AG04450 (cell line): Measurements from ENCODE around the gene PRRC2C. TPM values are rescaled to one million over a fixed set of nuclear protein-coding genes. Genes with fewer than 3 reads are reported as not detected.
"Not testable (repeated sequence)": the region's sequence is repeated elsewhere in the genome, so short reads cannot be mapped to it uniquely, and the experiment has no call there.

ENCODE experiments used
- CTCF ChIA-PET: fragments of 300-600, 350-600 bp; formaldehyde crosslinking; extraction: SDS; loops from one replicate; lab custom pipeline; 2022; ENCODE audit warnings: antibody characterized with exemption, inconsistent platforms; lab: Charles Lee
- POLR2A ChIA-PET: fragments of 350-600 bp; formaldehyde crosslinking; extraction: SDS; loops from one replicate; lab custom pipeline; 2021; ENCODE audit warnings: antibody characterized with exemption, inconsistent platforms; lab: Yijun Ruan, JAX
- DNase-seq: peaks from one replicate; pipeline ENCODE4 v3.0.0-alpha.2; 2011; ENCODE audit warnings: low read depth, low spot score
- H3K27ac ChIP-seq: one replicate; pipeline ENCODE4 v1.5.1; 2012; ENCODE audit warnings: low read depth, low read length, control low read depth
- H3K27me3 ChIP-seq: one replicate; pipeline ENCODE4 v1.6.0; 2012; ENCODE audit warnings: low read length; ENCODE audit not compliant: control insufficient read depth, insufficient read depth
- H3K4me3 ChIP-seq: 2 replicates; pipeline ENCODE4 v1.5.1; 2011; ENCODE audit warnings: mild to moderate bottlenecking, low read depth, low read length, control low read depth
- H3K9me3 ChIP-seq: 2 replicates; pipeline ENCODE4 v1.5.1; 2012; ENCODE audit warnings: low read length; ENCODE audit not compliant: control insufficient read depth, insufficient read depth
- CTCF ChIP-seq: IDR thresholded peaks from 2 replicates; pipeline ENCODE4 v1.5.1; 2011; ENCODE audit warnings: low read depth, low read length, control low read depth, inconsistent platforms
- polyA plus RNA-seq: library from polyadenylated mRNA; depleted of rRNA; stranded (reverse); fragments of >200 nt; gene quantifications from 2 replicates; pipeline ENCODE4 v1.2.3, GENCODE V29; 2011

PRRC2C gene
- polyA plus RNA-seq, 1 experiment: 66.4 TPM

GRCh38 chr1:171600862-171601261, 115.5 kb downstream of the PRRC2C start:
- H3K9me3 ChIP-seq: no peaks in the 10 kb centered on the region
- DNase-seq: no peak
- CTCF ChIA-PET: no interaction called here
- no peak overlapping the region for H3K27ac ChIP-seq
- no peaks in the 10 kb centered on the region for H3K27me3 ChIP-seq
- H3K4me3 ChIP-seq: no peak overlapping the region
- POLR2A ChIA-PET: no interaction called here
- no peak for TF ChIP-seq CTCF

- POLR2A ChIA-PET, DNase-seq, H3K27me3 ChIP-seq, H3K4me3 ChIP-seq, H3K27ac ChIP-seq, H3K9me3 ChIP-seq: not testable (repeated sequence)
- CTCF ChIA-PET: interaction anchor here (1.5 kb wide), 1 partner anchor 41 kb away, joined by 3 read pairs; no protein-coding TSS in a partner anchor
Observed at GRCh38 chr1:171603042-171603441, 117.7 kb downstream of the PRRC2C start.

- Histone ChIP-seq H3K27me3 (no peaks in the 10 kb centered on the region), H3K9me3 (no peaks in the 10 kb centered on the region), H3K4me3 (no peak overlapping the region), H3K27ac (no peak overlapping the region)
- DNase-seq: no peak
- ChIA-PET CTCF (interaction anchor here (1.1 to 1.4 kb wide), 2 partner anchors 23 to 38 kb away, joined by 3 to 6 read pairs; no protein-coding TSS in a partner anchor), POLR2A (no interaction called here)
- no peak for TF ChIP-seq CTCF
Observed at GRCh38 chr1:171606402-171606941, 121.1 kb downstream of the PRRC2C start.

GRCh38 chr1:171610385-171610784, 125.1 kb downstream of the PRRC2C start:
- Histone ChIP-seq H3K4me3 (no peak overlapping the region), H3K27ac (no peak overlapping the region), H3K27me3 (peaks cover 7% of the 10 kb centered on the region), H3K9me3 (no peaks in the 10 kb centered on the region)
- no peak for TF ChIP-seq CTCF
- DNase-seq: no peak
- CTCF ChIA-PET: no interaction called here
- POLR2A ChIA-PET: no interaction called here

GRCh38 chr1:171611306-171611705, 126.0 kb downstream of the PRRC2C start:
- no peak for DNase-seq
- Histone ChIP-seq H3K4me3 (no peak overlapping the region), H3K27ac (no peak overlapping the region), H3K9me3 (no peaks in the 10 kb centered on the region), H3K27me3 (peaks cover 7% of the 10 kb centered on the region)
- POLR2A ChIA-PET: no interaction called here
- no peak for TF ChIP-seq CTCF
- CTCF ChIA-PET: no interaction called here
